GM12865 (cell line): ENCODE measurements around the gene MYO7B.

Experiments
- DNase-seq: peaks from one replicate; pipeline ENCODE4 v3.0.0; 2010; ENCODE audit warnings: low read depth
- H3K4me3 ChIP-seq: 2 replicates; pipeline ENCODE4 v1.5.1; 2011; ENCODE audit warnings: mild to moderate bottlenecking, low read depth, low read length, control low read depth
- TF ChIP-seq, protein P1 (sequence below): IDR thresholded peaks from 2 replicates; pipeline ENCODE4 v1.5.1; 2011; ENCODE audit warnings: low read length, control low read depth, low read depth, inconsistent platforms; ENCODE audit not compliant: insufficient read depth; ENCODE audit errors: missing control alignments

The MYO7B gene

DNA sequence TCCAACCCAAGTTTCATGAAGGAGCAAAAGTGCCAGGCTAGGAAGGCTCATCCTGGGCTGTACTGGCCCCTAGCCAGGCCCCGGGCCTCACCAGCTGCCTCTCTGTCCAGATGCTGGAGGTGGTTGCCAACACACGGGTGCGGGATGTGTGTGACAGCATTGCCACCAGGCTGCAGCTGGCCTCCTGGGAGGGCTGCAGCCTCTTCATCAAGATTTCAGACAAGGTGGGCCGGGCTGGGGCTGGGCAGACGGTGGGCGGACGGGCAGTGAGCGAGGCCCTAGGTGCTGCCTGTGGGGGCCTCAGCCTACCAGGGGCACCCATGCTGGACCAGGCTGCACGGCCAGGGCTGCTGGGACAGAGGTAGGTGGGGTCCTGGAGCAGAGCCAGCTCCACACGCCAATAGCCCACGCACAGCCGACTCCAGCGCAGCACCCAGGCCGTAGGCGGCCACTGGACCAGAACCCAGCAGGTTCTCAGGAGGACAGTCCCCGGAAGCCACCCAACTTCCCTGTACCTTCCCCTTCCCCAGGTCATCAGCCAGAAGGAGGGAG is 98.7 kb downstream of the MYO7B start:
- DNase-seq: no peak
- TF ChIP-seq, protein P1, sequence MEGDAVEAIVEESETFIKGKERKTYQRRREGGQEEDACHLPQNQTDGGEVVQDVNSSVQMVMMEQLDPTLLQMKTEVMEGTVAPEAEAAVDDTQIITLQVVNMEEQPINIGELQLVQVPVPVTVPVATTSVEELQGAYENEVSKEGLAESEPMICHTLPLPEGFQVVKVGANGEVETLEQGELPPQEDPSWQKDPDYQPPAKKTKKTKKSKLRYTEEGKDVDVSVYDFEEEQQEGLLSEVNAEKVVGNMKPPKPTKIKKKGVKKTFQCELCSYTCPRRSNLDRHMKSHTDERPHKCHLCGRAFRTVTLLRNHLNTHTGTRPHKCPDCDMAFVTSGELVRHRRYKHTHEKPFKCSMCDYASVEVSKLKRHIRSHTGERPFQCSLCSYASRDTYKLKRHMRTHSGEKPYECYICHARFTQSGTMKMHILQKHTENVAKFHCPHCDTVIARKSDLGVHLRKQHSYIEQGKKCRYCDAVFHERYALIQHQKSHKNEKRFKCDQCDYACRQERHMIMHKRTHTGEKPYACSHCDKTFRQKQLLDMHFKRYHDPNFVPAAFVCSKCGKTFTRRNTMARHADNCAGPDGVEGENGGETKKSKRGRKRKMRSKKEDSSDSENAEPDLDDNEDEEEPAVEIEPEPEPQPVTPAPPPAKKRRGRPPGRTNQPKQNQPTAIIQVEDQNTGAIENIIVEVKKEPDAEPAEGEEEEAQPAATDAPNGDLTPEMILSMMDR: no peak
- no peak overlapping the region for H3K4me3 ChIP-seq

DNA sequence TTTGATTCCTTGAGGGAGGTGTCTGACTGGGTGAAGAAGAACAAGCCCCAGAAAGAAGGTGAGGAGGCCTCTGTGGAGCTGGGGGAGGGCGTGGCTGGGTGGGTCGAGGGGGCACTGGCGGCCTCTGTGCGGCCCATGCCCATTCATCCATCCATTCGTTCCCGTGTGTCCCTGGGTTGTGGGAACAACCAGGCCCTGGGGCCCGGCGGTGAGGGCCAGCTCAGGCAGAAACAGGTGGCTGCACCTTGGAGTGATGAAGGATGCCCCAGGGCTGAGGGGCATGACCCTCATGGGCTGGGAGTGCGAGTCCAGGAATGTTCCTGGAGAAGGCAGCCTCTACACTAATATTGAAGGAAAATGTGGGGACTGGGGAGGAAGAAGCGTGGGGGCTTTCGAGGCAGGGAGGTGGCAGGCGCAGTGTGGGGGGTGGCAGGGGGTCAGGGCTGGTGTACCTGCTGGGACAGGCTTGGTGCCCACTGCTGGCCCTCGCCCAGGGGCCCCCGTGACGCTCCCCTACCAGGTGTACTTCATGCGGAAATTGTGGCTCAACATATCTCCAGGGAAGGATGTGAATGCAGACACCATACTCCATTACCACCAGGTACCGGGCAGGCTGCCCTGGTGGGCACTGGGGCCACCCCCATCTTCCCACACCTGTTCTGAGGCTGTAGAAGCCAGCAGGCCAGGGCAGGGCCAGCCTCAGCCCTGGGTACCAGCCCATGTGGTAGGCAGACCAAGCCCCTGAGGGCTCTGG is 99.3 kb downstream of the MYO7B start:
- no peak overlapping the region for H3K4me3 ChIP-seq
- TF ChIP-seq, protein P1: no peak
- no peak for DNase-seq

DNA sequence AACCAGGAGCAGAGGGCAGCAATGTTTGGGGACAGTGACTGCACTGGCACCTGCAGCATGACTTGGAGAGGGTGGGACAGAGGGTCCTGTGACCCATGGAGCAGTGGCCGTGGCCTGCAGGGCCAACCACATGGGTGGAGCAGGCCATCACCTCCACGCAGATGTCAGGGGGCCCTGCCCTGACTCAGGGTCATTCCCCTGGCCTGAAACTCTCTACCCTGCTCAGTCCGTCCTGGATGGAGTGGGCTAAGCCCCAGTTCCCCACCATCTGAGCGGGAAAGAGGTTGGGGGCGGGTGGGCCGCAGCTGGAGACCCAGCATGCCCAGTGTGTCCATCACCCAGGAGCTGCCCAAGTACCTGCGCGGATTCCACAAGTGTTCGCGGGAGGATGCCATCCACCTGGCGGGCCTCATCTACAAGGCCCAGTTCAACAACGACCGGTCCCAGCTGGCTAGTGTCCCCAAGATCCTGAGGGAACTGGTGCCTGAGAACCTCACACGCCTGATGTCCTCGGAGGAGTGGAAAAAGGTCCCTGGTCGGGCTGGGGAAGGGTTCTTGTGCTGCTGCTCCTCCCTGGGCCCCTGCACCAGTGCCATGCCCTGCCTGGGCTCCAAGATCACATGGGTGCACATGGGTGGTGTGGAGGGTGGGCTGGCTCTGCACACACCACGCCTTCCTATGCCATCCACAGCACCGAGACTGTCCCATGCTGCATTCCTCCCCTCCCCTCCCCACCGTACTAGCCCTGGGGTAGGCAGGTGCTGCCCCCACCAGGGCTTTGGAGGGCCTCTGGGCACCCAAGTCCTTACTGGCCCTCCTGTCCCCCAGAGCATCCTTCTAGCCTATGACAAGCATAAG is 100.1 kb downstream of the MYO7B start:
- H3K4me3 ChIP-seq: no peak overlapping the region
- no peak for DNase-seq
- TF ChIP-seq, protein P1: no peak

DNA sequence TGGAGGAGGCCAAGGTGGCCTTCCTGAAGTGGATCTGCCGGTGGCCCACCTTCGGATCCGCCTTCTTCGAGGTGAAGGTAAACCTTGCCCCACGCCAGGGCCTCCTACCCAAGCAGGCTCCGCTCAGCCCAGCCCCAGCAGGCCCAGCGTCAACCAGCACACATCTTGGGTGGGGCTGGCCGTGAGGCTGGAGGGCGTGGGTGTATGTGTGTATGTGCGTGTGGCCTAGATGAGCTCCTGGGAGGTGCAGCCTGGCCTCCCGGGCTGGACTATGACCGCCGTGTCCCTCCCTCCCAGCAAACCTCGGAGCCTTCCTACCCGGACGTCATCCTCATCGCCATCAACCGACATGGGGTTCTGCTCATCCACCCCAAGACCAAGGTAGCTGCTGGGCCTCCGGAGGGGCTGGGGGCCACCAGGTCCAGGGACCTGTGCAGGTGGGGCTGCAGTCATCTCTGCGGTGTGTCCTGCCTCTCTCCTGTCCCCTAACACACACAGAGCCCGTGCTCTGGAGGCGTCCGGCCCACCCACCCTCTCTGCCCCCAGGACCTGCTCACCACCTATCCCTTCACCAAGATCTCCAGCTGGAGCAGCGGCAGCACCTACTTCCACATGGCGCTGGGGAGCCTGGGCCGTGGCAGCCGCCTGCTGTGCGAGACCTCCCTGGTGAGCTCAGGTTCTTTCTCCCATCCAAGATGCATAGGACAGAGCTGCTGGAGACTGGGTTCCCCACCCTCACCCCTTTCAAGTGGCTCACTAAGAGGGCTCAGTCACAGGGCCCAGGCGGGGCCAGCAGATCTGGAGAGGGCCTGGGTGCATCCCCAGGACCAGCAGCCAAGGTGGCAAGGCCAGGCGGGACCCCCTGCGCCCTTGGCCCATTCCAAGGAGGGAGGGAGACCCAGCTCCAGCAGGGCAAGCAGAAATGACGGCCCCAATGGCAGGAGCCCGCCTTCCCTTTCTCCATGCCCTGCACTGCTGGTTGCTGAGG is 101.1 kb downstream of the MYO7B start:
- no peak for DNase-seq
- TF ChIP-seq, protein P1: no peak
- no peak overlapping the region for H3K4me3 ChIP-seq

DNA sequence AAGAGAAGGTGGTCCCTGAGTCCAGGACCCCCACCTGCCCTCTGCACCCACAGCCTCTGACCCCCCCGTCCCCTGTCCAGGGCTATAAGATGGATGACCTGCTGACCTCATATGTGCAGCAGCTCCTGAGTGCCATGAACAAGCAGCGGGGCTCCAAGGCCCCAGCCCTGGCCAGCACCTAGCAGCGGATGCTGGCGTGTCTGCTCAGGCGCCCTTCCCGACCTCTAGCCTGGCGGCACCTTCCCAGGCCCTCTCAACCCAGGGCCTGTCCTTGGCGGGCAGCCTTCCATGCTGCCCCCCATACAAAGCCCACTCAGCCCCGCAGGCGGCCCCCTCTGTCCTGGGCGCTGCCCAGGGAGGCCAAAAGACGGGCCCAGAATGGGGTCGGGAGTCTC is 101.8 kb downstream of the MYO7B start:
- no peak overlapping the region for H3K4me3 ChIP-seq
- DNase-seq: no peak
- TF ChIP-seq, protein P1: no peak

DNA sequence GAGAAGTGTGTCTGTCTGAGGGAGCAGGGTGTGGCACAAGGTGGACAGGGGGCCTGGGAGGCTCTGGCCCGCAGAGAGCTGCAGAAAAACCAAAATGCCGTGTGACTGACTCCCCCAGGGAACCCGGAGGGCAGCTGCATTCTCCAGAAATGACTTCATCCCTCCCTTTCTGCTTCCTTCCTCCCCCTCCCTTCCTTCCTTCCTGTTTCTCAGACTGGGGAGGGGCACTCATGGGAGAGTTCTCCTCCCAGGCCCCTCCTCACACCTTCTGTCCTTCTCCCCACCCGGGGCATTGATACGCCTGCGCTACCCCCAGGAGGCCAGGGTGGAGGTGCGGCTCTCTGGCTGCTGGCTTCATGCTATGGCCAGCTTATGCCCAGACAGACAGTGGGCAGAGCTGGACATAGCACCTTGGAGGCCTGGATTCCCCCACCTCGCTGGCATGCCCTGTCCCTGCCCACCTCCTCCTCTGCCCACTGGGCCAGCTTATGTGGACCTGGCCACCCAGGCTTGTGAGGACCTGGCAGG is 102.3 kb downstream of the MYO7B start:
- no peak overlapping the region for H3K4me3 ChIP-seq
- TF ChIP-seq, protein P1: no peak
- DNase-seq: no peak
